ENCODE results near the gene NUBP1. TPM values are rescaled to one million over a fixed set of nuclear protein-coding genes. Genes with fewer than 3 reads are reported as not detected.
"Not testable (repeated sequence)": the region's sequence is repeated elsewhere in the genome, so short reads cannot be mapped to it uniquely, and the experiment has no call there.

The NUBP1 gene
- total RNA-seq, 1 donor from 2014 or later: 33.4 TPM

DNA sequence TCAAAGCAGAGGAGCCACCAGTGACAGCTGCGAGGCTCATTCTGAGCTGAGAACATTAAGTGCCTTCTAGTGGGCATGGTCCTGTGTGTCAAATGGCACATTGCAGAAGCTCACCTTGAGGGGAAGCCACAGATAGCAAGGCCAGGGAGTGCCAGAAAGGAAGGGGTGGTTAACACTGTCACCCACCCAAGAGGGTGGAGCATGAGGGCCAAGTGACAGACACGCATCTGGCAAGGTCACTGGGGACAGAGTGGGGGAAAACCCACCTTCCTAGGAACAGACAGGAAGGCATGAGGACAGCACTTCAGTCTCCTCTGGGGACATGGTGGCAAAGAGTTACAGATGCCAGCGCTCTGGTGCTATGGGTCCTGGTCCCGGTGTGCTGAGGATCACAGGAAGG lies 22.1 kb downstream of the NUBP1 start:
- peaks cover 0 to 3% (median 0%) of the 10 kb centered on the region in 3 donors for H3K9me3 ChIP-seq (ENCODE audit: control insufficient read depth in 3 of 3, low read length in 3 of 3)
- H3K27ac ChIP-seq (ENCODE audit: low read depth, low read length): no peak overlapping the region
- H3K36me3 ChIP-seq (ENCODE audit: control insufficient read depth in 3 of 3, insufficient read depth in 3 of 3, low read length in 3 of 3): peaks cover 59 to 62% (median 59%) of the 10 kb centered on the region in 3 donors

DNA sequence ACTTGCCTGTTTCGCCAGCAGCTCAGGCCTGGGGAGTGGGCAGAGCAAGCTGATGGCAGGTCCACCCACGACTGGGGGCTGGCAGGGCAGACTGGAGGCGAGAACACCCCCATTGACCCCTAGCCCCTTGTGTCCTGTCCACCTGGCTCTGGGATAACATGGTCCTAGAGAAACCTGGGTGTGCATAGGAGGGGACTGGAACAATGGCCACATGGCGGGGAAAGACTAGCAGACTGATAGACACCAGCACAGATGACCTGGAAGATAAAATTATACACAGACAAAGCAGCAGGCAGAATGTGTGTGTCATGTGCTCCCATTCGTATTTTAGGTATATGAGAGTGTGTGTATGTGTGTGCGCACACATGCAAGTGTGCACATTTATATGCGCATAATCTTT lies 23.5 kb downstream of the NUBP1 start:
- Histone ChIP-seq H3K36me3 (ENCODE audit: control insufficient read depth in 3 of 3, insufficient read depth in 3 of 3, low read length in 3 of 3) (peaks cover 46 to 49% (median 46%) of the 10 kb centered on the region in 3 donors), H3K27ac (ENCODE audit: low read depth, low read length) (no peak overlapping the region), H3K4me1 (ENCODE audit: control insufficient read depth in 3 of 3, insufficient read depth in 3 of 3, low read length in 3 of 3) (no peaks in the 10 kb centered on the region), H3K27me3 (ENCODE audit: control insufficient read depth in 3 of 3, insufficient read depth in 3 of 3, low read length in 3 of 3) (no peaks in the 10 kb centered on the region), H3K4me3 (ENCODE audit: low read length in 3 of 3) (no peak overlapping the region), H3K9ac (ENCODE audit: low read depth in 1 of 3, low read length in 3 of 3) (no peak overlapping the region), H3K9me3 (ENCODE audit: control insufficient read depth in 3 of 3, low read length in 3 of 3) (peaks cover 0 to 3% (median 0%) of the 10 kb centered on the region in 3 donors)

More for the DNA sequence above, 22.1 kb downstream of the NUBP1 start:
- Histone ChIP-seq H3K9ac (ENCODE audit: low read depth in 1 of 3, low read length in 3 of 3) (no peak overlapping the region), H3K4me3 (ENCODE audit: low read length in 3 of 3) (no peak overlapping the region), H3K4me1 (ENCODE audit: control insufficient read depth in 3 of 3, insufficient read depth in 3 of 3, low read length in 3 of 3) (no peaks in the 10 kb centered on the region), H3K27me3 (ENCODE audit: control insufficient read depth in 3 of 3, insufficient read depth in 3 of 3, low read length in 3 of 3) (no peaks in the 10 kb centered on the region)

DNA sequence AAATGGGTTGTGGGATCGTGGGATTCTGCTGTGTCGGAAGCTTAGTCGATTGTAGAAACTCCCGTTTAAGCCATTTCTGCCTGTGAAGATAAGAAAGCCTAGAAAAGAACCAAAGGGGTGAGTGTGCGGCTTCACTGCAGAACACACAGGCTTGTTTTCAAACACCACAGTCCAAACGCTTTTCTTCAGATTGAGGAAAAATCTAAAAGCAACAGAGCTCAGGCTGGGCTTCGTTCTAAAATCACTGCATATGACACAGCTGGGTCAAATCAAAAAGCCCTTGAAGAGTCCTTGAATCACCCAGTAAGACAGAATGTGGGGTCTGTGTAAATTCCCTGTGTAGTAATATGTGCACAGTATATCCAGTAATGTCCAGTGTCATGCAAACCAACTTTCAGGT lies 25.7 kb downstream of the NUBP1 start:
- no peaks in the 10 kb centered on the region for H3K27me3 ChIP-seq (ENCODE audit: control insufficient read depth in 3 of 3, insufficient read depth in 3 of 3, low read length in 3 of 3)
- H3K4me3 ChIP-seq (ENCODE audit: low read length in 3 of 3): no peak overlapping the region
- H3K9me3 ChIP-seq (ENCODE audit: control insufficient read depth in 3 of 3, low read length in 3 of 3): no peaks in the 10 kb centered on the region
- peaks cover 27 to 33% (median 31%) of the 10 kb centered on the region in 3 donors for H3K36me3 ChIP-seq (ENCODE audit: control insufficient read depth in 3 of 3, insufficient read depth in 3 of 3, low read length in 3 of 3)
- H3K4me1 ChIP-seq (ENCODE audit: control insufficient read depth in 3 of 3, insufficient read depth in 3 of 3, low read length in 3 of 3): no peaks in the 10 kb centered on the region
- H3K27ac ChIP-seq (ENCODE audit: low read depth, low read length): no peak overlapping the region
- H3K9ac ChIP-seq (ENCODE audit: low read depth in 1 of 3, low read length in 3 of 3): no peak overlapping the region

DNA sequence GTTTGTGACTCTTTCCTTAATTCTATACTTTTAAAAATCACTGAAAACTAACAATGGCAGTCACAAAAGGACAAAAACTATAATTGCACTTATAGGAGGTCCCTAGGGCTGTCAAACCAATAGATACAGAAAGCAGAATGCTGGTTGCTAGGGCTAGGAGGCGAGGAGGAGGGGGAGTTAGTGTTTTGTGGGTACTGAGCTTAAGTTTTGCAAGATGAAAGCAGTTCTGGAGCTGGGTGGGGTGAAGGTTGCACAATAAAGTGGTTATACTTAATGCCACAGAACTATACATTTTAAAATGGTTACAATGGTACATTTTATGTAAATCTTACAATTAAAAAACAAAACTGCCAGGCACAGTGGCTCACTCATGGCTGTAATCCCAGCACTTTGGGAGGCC lies 27.3 kb downstream of the NUBP1 start:
- Histone ChIP-seq H3K9me3 (ENCODE audit: control insufficient read depth in 3 of 3, low read length in 3 of 3) (no peaks in the 10 kb centered on the region), H3K4me3 (ENCODE audit: low read length in 3 of 3) (no peak overlapping the region), H3K36me3 (ENCODE audit: control insufficient read depth in 3 of 3, insufficient read depth in 3 of 3, low read length in 3 of 3) (peaks cover 17 to 21% (median 21%) of the 10 kb centered on the region in 3 donors), H3K4me1 (ENCODE audit: control insufficient read depth in 3 of 3, insufficient read depth in 3 of 3, low read length in 3 of 3) (no peaks in the 10 kb centered on the region), H3K27me3 (ENCODE audit: control insufficient read depth in 3 of 3, insufficient read depth in 3 of 3, low read length in 3 of 3) (no peaks in the 10 kb centered on the region), H3K27ac (ENCODE audit: low read depth, low read length) (no peak overlapping the region), H3K9ac (ENCODE audit: low read depth in 1 of 3, low read length in 3 of 3) (no peak overlapping the region)

DNA sequence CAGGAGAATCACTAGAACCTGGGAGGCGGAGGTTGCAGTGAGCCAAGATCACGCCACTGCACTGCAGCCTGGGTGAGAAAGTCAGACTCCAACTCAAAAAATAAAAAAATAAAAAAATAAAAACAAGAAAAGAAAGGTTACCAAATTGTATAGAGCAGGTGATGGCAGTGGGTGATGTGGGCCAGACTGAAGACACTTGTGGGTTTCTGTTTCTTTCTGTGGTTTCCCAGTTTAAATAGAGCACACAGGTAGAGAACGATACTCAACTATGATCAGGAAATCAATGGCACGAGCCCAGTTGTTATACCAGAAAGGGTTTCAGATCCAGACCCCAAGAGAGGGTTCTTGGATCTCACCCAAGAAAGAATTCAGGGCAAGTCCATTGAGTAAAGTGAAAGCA lies 32.6 kb downstream of the NUBP1 start:
- Histone ChIP-seq H3K4me3 (ENCODE audit: low read length in 3 of 3) (no peak overlapping the region), H3K27ac (ENCODE audit: low read depth, low read length) (no peak overlapping the region), H3K36me3 (ENCODE audit: control insufficient read depth in 3 of 3, insufficient read depth in 3 of 3, low read length in 3 of 3) (no peaks in the 10 kb centered on the region), H3K4me1 (ENCODE audit: control insufficient read depth in 3 of 3, insufficient read depth in 3 of 3, low read length in 3 of 3) (no peaks in the 10 kb centered on the region), H3K27me3 (ENCODE audit: control insufficient read depth in 3 of 3, insufficient read depth in 3 of 3, low read length in 3 of 3) (no peaks in the 10 kb centered on the region), H3K9ac (ENCODE audit: low read depth in 1 of 3, low read length in 3 of 3) (no peak overlapping the region), H3K9me3 (ENCODE audit: control insufficient read depth in 3 of 3, low read length in 3 of 3) (no peaks in the 10 kb centered on the region)

DNA sequence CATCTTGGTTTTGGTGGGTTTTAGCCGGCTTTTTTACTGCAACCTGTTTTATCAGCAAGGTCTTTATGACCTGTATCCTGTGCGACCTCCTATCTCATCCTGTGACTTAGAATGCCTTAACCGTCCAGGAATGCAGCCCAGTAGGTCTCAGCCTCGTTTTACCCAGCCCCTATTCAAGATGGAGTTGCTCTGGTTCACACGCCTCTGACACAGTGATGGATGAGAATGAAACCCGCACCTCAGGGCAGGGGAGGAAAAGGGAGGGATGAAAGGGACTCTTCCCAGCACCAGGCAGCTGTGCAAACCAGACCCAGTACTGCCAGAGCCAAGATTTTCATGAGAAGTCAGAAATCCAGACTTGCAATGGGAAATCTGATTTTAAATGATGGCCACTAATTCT lies 33.3 kb downstream of the NUBP1 start:
- H3K27ac ChIP-seq (ENCODE audit: low read depth, low read length); H3K9ac ChIP-seq (ENCODE audit: low read depth in 1 of 3, low read length in 3 of 3); H3K4me3 ChIP-seq (ENCODE audit: low read length in 3 of 3); H3K36me3 ChIP-seq (ENCODE audit: control insufficient read depth in 3 of 3, insufficient read depth in 3 of 3, low read length in 3 of 3); H3K4me1 ChIP-seq (ENCODE audit: control insufficient read depth in 3 of 3, insufficient read depth in 3 of 3, low read length in 3 of 3); H3K9me3 ChIP-seq (ENCODE audit: control insufficient read depth in 3 of 3, low read length in 3 of 3); H3K27me3 ChIP-seq (ENCODE audit: control insufficient read depth in 3 of 3, insufficient read depth in 3 of 3, low read length in 3 of 3): not testable (repeated sequence)

DNA sequence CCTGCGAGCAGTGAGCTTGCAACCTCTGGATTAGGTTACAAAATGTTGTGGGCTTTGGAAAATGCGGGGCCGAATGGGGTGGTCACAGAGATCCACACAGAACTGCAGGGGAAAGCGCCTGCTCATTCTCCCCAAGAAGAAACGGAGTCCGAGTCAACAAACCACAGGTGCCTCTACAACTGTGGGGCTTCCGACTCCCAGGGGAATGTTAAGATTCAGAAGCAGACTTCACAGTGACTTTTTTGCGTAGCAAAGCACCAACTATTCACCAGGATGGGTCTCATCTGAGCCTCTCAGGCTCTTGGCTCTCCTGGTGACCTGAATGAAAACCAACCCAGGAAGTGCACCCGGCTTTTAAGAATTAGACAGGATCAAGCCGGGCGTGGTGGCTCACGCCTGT lies 33.7 kb downstream of the NUBP1 start:
- Histone ChIP-seq H3K4me3 (ENCODE audit: low read length in 3 of 3) (no peak overlapping the region), H3K36me3 (ENCODE audit: control insufficient read depth in 3 of 3, insufficient read depth in 3 of 3, low read length in 3 of 3) (no peaks in the 10 kb centered on the region), H3K9ac (ENCODE audit: low read depth in 1 of 3, low read length in 3 of 3) (no peak overlapping the region), H3K27me3 (ENCODE audit: control insufficient read depth in 3 of 3, insufficient read depth in 3 of 3, low read length in 3 of 3) (no peaks in the 10 kb centered on the region), H3K4me1 (ENCODE audit: control insufficient read depth in 3 of 3, insufficient read depth in 3 of 3, low read length in 3 of 3) (no peaks in the 10 kb centered on the region), H3K27ac (ENCODE audit: low read depth, low read length) (no peak overlapping the region), H3K9me3 (ENCODE audit: control insufficient read depth in 3 of 3, low read length in 3 of 3) (no peaks in the 10 kb centered on the region)

DNA sequence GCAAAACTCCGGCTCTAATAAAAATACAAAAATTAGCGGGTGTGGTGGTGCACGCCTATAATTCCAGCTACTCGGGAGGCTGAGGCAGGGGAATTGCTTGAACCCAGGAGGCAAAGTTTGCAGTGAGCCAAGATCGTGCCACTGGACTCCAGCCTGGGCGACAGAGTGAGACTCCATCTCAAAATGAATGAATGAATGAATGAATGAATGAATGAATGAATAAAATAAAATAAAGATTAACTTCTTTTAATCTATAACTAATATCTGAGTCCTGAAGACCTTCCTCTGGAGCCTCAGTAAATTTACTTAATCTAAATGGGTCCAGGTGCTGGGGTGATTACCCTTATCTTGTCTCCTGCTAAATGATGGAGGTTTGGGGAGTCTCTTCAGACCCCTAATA lies 36.3 kb downstream of the NUBP1 start:
- H3K36me3 ChIP-seq (ENCODE audit: control insufficient read depth in 3 of 3, insufficient read depth in 3 of 3, low read length in 3 of 3); H3K9me3 ChIP-seq (ENCODE audit: control insufficient read depth in 3 of 3, low read length in 3 of 3); H3K27me3 ChIP-seq (ENCODE audit: control insufficient read depth in 3 of 3, insufficient read depth in 3 of 3, low read length in 3 of 3); H3K27ac ChIP-seq (ENCODE audit: low read depth, low read length); H3K4me3 ChIP-seq (ENCODE audit: low read length in 3 of 3); H3K9ac ChIP-seq (ENCODE audit: low read depth in 1 of 3, low read length in 3 of 3); H3K4me1 ChIP-seq (ENCODE audit: control insufficient read depth in 3 of 3, insufficient read depth in 3 of 3, low read length in 3 of 3): not testable (repeated sequence)

DNA sequence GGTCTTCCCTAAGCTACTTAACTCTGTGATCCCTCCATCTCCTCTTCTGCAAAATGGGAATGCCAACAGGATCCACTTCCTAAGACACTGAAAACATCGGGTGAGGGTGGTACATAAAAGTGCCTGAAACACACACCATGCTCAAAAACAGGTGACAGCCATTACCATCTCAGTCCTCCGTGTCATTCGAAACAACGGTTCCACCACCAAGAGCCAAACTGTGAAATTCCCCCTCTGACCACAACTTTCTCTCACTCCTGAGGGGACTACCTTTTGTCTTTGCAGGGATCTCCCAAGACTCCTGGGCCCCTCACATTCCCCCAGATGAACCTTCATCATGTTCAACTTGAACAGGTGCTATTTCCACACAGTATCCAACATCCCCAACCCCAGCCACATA lies 37.0 kb downstream of the NUBP1 start:
- Histone ChIP-seq H3K4me3 (ENCODE audit: low read length in 3 of 3) (no peak overlapping the region), H3K9me3 (ENCODE audit: control insufficient read depth in 3 of 3, low read length in 3 of 3) (no peaks in the 10 kb centered on the region), H3K27me3 (ENCODE audit: control insufficient read depth in 3 of 3, insufficient read depth in 3 of 3, low read length in 3 of 3) (no peaks in the 10 kb centered on the region), H3K36me3 (ENCODE audit: control insufficient read depth in 3 of 3, insufficient read depth in 3 of 3, low read length in 3 of 3) (no peaks in the 10 kb centered on the region), H3K9ac (ENCODE audit: low read depth in 1 of 3, low read length in 3 of 3) (no peak overlapping the region), H3K27ac (ENCODE audit: low read depth, low read length) (no peak overlapping the region), H3K4me1 (ENCODE audit: control insufficient read depth in 3 of 3, insufficient read depth in 3 of 3, low read length in 3 of 3) (no peaks in the 10 kb centered on the region)

DNA sequence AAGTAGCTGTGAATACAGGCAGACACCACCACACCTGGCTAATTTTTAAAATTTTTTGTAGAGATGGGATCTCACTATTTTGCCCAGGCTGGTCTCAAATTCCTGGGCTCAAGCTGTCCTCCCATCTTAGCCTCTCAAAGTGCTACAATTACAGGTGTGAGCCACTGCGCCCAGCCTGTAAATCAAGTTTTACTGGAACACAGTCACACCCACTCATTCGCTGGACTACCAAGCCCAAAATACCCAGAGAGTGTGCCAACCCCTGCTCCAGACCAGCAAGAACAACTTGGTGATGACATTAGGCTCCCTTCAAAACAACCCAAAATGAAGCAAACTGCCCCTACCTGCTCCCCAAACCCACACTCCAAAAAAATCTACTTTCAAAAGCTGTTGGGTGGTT lies 39.0 kb downstream of the NUBP1 start:
- no peak overlapping the region for H3K9ac ChIP-seq (ENCODE audit: low read depth in 1 of 3, low read length in 3 of 3)
- no peaks in the 10 kb centered on the region for H3K4me1 ChIP-seq (ENCODE audit: control insufficient read depth in 3 of 3, insufficient read depth in 3 of 3, low read length in 3 of 3)
- H3K36me3 ChIP-seq (ENCODE audit: control insufficient read depth in 3 of 3, insufficient read depth in 3 of 3, low read length in 3 of 3): no peaks in the 10 kb centered on the region
- no peaks in the 10 kb centered on the region for H3K9me3 ChIP-seq (ENCODE audit: control insufficient read depth in 3 of 3, low read length in 3 of 3)
- no peak overlapping the region for H3K4me3 ChIP-seq (ENCODE audit: low read length in 3 of 3)
- no peaks in the 10 kb centered on the region for H3K27me3 ChIP-seq (ENCODE audit: control insufficient read depth in 3 of 3, insufficient read depth in 3 of 3, low read length in 3 of 3)
- no peak overlapping the region for H3K27ac ChIP-seq (ENCODE audit: low read depth, low read length)

DNA sequence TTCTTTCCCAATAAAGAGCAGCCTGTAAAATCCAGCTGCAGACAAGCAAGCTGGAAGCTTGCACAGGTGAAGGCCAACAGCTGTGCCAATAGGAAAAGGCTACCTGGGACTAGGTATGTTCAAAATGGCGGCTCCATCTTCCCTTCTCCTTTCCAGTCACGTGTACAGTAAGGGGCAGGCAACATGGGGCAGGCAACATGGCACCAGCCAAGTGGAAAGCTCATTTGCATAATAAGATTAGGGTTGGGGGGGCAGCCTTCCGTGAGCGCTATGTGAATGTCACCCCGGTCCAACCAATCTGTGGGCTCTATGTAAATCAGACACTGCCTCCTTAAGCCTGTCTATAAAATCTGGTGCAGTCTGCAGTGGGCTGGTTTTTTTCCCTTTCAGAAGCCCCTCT lies 43.7 kb downstream of the NUBP1 start:
- Histone ChIP-seq H3K36me3 (ENCODE audit: control insufficient read depth in 3 of 3, insufficient read depth in 3 of 3, low read length in 3 of 3) (no peaks in the 10 kb centered on the region), H3K9me3 (ENCODE audit: control insufficient read depth in 3 of 3, low read length in 3 of 3) (no peaks in the 10 kb centered on the region), H3K4me1 (ENCODE audit: control insufficient read depth in 3 of 3, insufficient read depth in 3 of 3, low read length in 3 of 3) (no peaks in the 10 kb centered on the region), H3K27me3 (ENCODE audit: control insufficient read depth in 3 of 3, insufficient read depth in 3 of 3, low read length in 3 of 3) (no peaks in the 10 kb centered on the region), H3K4me3 (ENCODE audit: low read length in 3 of 3) (no peak overlapping the region), H3K27ac (ENCODE audit: low read depth, low read length) (no peak overlapping the region), H3K9ac (ENCODE audit: low read depth in 1 of 3, low read length in 3 of 3) (no peak overlapping the region)

All from skeletal muscle tissue (tissue), 4 donors.